ENCODE measurements around the gene GOLGB1. TPM values are rescaled to one million over a fixed set of nuclear protein-coding genes. Genes with fewer than 3 reads are reported as not detected.

GOLGB1 gene
- total and polyA plus RNA-seq, 10 of the 15 experiments (the other 5 are each of a cell fraction or from before 2014, with no cell fraction given), result 7.4 to 34.5 (median 21.8) TPM

DNA sequence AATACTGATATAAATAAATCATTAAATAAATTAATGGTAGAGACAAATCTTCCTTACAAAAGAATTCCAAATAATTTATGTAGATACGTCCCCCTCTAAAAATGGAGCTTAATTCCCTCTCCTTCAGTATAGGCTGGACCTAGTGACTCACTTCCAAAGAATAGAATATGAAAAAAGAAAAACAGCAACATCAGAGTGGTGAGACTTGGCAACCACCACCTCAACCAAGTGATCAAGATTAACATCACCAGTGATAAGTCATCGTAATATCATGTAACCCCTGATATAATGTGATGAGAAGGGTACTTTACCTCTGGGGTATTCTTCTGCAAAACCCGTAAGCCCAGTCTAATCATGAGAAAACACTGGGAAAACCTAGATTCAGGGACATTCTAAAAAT is 13.4 kb downstream of the GOLGB1 start (continued):
- TF ChIP-seq CBX5 (IDR thresholded peaks at IDR 0.05; ENCODE audit: low read depth) (no peak), LARP7 (IDR thresholded peaks at IDR 0.05) (no peak), SMARCA5 (IDR thresholded peaks at IDR 0.05) (no peak)

DNA sequence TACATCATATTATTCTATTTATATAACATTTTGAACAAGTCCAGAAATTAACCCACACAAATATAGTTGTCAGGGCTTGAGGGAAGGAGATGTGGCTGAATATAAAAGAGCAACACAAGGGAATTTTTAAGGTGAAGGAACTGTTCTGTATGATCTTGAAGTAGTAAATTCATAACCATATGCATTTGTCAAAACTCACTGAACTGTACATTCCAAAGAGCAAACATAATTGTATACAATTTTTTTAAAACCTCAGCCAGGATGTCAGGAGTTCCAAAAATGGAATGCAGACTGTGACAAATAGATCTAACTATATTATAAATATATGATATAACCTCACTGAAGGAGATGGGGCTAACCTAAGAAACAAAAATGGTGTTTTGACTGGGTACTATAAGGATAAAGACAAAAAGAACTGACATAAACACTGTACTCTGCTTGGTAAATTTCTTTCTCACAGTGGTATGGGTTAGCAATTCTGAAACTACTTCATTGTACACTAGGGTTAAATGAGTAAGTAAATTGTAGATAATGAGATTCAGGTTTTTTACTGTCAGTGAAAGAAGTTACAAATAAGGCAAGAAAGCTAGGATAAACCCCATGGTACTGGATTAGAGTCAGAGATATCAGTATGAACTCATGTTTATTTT is 14.4 kb downstream of the GOLGB1 start:
- Histone ChIP-seq H3K27ac (ENCODE audit: control insufficient read depth, insufficient read depth) (peak overlapping the region; percentile 44; the same call in 1 of the 2 replicates), H3K4me3 (no peak overlapping the region), H3K9ac (ENCODE audit: control insufficient read depth, insufficient read depth, low read length) (no peak overlapping the region), H3K4me2 (ENCODE audit: control insufficient read depth, insufficient read depth) (peak overlapping the region; percentile 60), H3K4me1 (ENCODE audit: control insufficient read depth, insufficient read depth, low read length) (peaks cover 30% of the 10 kb centered on the region), H3K27me3 (replicated peaks in 1 of 2; ENCODE audit: control insufficient read depth in 2 of 2, insufficient read depth in 2 of 2, low read length in 1 of 2) (no peaks in the 10 kb centered on the region), H2AFZ (ENCODE audit: control insufficient read depth, low read depth, low read length) (no peak overlapping the region), H4K20me1 (ENCODE audit: control insufficient read depth, insufficient read depth) (no peaks in the 10 kb centered on the region; the same call in 1 of the 2 replicates), H3K9me3 (replicated peaks; ENCODE audit: control insufficient read depth, insufficient read depth, low read length) (peaks cover 1% of the 10 kb centered on the region; the same call in 2 of the 3 replicates), H3K36me3 (ENCODE audit: control insufficient read depth in 2 of 2, insufficient read depth in 2 of 2, low read length in 1 of 2) (no peaks in the 10 kb centered on the region; a peak in 1 of 4 replicates), H3K79me2 (ENCODE audit: control insufficient read depth, insufficient read depth, low read length) (peaks cover 49% of the 10 kb centered on the region)
- ChIA-PET CTCF (interaction anchor here (0.5 to 2.0 kb wide), 2 partner anchors 13 to 758 kb away, joined by 3 to 4 read pairs; no protein-coding TSS in a partner anchor), SMC1A (ENCODE audit: uncharacterized antibody, unreplicated experiment) (interaction anchor here (1.2 to 2.2 kb wide), 5 partner anchors 10 to 73 kb away, joined by 3 to 7 read pairs (median 5); no protein-coding TSS in a partner anchor), RAD21 (ENCODE audit: unreplicated experiment) (no interaction called here), POLR2A (interaction anchor here (1.6 to 2.0 kb wide), 2 partner anchors 14 to 101 kb away, joined by 5 to 6 read pairs; partner anchors contain the start of gene GOLGB1)
- FAIRE-seq (peak; percentile 88), ATAC-seq (peak; percentile 97), DNase-seq (ENCODE audit: low read depth, low spot score) (peak; percentile 48)
- in situ Hi-C loops (cut with MboI), result no loop called here
- intact Hi-C loops (cut with micrococcal nuclease; ENCODE audit: unreplicated experiment), result no loop called here
- no TSS peak for BruUV-seq (replicated peaks)
- no peak for TF ChIP-seq NFXL1 (IDR thresholded peaks at IDR 0.05; ENCODE audit: borderline replicate concordance)
- no peak for TF ChIP-seq CREB1 (IDR thresholded peaks at IDR 0.05; ENCODE audit: low read depth)
- peak; percentile 73 for TF ChIP-seq SKIL (IDR thresholded peaks at IDR 0.05; ENCODE audit: low read depth, poor library complexity, severe bottlenecking)
- peak; percentile 64; the same call in 1 of the 2 replicates for TF ChIP-seq DPF2 (IDR thresholded peaks at IDR 0.05)
- peak; percentile 28 for TF ChIP-seq MEF2B (IDR thresholded peaks at IDR 0.05; ENCODE audit: partially characterized antibody, poor library complexity, severe bottlenecking)
- no peak for TF ChIP-seq EED (IDR thresholded peaks at IDR 0.05; ENCODE audit: low read depth)
- no peak for TF ChIP-seq PML (IDR thresholded peaks at IDR 0.05; ENCODE audit: low read length)
- TF ChIP-seq JUND (IDR thresholded peaks at IDR 0.05; ENCODE audit: low read depth, low read length), result 0 out of 2 replicates have a peak, but pooled peaks have one; percentile 33
- TF ChIP-seq JUNB (IDR thresholded peaks at IDR 0.05), result peak; percentile 92
- TF ChIP-seq SP1 (IDR thresholded peaks at IDR 0.05; ENCODE audit: low read depth, low read length), result no peak
- 0 out of 2 replicates have a peak, but pooled peaks have one; percentile 21 for TF ChIP-seq NR2F1 (conservative IDR thresholded peaks at IDR 0.05)
- peak; percentile 76 for TF ChIP-seq RUNX3 (IDR thresholded peaks at IDR 0.05; ENCODE audit: low read length)
- no peak for TF ChIP-seq REST (IDR thresholded peaks at IDR 0.05; ENCODE audit: low read depth, low read length)
- TF ChIP-seq YBX1 (IDR thresholded peaks at IDR 0.05), result no peak
- 0 out of 2 replicates have a peak, but pooled peaks have one; percentile 36 for TF ChIP-seq STAT3 (IDR thresholded peaks at IDR 0.05; ENCODE audit: low read depth, low read length)
- TF ChIP-seq MYC (IDR thresholded peaks at IDR 0.05; ENCODE audit: insufficient read depth, insufficient read length, insufficient replicate concordance, low read length, severe bottlenecking), result no peak
- TF ChIP-seq HCFC1 (IDR thresholded peaks at IDR 0.05; ENCODE audit: low read length), result no peak

Data from GM12878 (cell line).